SU-DHL-6 (cell line): ENCODE data around the gene PXN.

Experiments
- CTCF ChIP-seq: fragments of 200-600 bp; sonication (generic); IDR thresholded peaks from one replicate; pipeline ENCODE4 v1.5.1; 2017; ENCODE audit warnings: antibody characterized with exemption, mild to moderate bottlenecking, low read length, moderate library complexity; ENCODE audit not compliant: insufficient read depth, poor library complexity, severe bottlenecking
- EZH2phosphoT487 ChIP-seq: fragments of 200-600 bp; sonication (generic), shearing (Covaris generic); conservative IDR thresholded peaks from 2 replicates; pipeline ENCODE4 v1.6.1; 2018; ENCODE audit warnings: mild to moderate bottlenecking, antibody characterized with exemption, low read length, moderate library complexity, mixed read lengths

GRCh38 chr12:120290609-120291305 lies 25.2 kb upstream of the PXN start:
- no peak for TF ChIP-seq CTCF
- TF ChIP-seq EZH2phosphoT487: no peak
